GM18868 (cell line): ENCODE measurements around the gene EIF2S3.
A peak's percentile ranks its signal among the peaks of the same experiment; 100 is the strongest.
"Not testable (repeated sequence)": the region's sequence is repeated elsewhere in the genome, so short reads cannot be mapped to it uniquely, and the experiment has no call there.

Source experiments
- ATAC-seq: cut with Tn5 transposase; IDR thresholded peaks from one replicate; pipeline ENCODE4 v1.9.1; 2021; ENCODE audit warnings: mild to moderate bottlenecking, moderate library complexity; ENCODE audit not compliant: unreplicated experiment

The EIF2S3 gene

DNA sequence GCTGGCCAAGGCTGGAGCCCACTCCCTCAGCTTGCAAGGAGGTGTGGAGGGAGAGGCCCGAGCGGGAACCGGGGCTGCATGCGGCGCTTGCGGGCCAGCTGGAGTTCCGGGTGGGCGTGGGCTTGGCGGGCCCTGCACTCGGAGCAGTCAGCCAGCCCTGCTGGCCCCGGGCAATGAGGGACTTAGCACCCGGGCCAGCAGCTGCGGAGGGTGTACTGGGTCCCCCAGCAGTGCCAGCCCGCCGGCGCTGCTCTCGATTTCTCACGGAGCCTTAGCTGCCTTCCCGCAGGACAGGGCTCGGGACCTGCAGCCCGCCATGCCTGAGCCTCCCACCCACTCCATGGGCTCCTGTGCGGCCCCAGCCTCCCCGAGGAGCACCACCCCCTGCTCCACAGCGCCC is 5.1 kb upstream of the EIF2S3 start:
- not testable (repeated sequence) for ATAC-seq

DNA sequence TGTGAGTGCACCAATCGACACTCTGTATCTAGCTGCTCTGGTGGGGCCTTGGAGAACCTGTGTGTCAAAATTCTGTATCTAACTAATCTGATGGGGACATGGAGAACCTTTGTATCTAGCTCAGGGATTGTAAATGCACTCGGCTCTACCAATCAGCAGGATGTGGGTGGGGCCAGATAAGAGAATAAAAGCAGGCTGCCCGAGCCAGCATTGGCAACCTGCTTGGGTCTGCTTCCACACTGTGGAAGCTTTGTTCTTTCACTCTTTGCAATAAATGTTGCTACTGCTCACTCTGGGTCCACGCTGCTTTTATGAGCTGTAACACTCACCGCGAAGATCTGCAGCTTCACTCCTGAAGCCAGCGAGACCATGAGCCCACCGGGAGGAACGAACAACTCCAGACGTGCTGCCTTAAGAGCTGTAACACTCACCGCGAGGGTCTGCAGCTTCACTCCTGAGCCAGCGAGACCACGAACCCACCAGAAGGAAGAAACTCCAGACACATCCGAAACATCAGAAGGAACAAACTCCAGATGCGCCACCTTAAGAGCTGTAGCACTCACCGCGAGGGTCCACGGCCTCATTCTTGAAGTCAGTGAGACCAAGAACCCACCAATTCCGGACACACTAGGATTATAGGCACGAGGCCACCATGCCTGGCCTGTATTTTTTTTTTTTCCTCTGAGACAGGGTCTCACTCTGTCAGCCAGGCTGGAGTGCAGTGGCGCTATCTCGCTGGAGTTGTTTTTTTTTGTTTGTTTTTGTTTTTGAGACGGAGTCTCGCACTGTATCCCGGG is 4.0 kb upstream of the EIF2S3 start:
- ATAC-seq = not testable (repeated sequence)

DNA sequence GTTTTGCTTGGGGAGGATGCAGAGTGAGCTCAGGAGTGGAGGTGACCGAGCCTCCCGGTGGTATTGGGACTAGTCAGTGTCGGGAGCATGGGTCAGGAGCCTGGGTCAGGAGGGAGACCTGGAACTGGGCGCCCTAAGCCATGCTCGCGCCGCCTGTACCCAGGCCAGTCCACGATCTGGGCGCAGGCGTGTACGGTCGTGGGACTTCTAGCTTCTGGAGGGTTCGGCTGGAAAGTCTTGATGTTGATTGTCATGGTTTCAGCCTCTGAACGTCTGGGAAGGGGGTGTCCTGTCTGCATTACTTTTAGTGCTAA is 244 bp downstream of the EIF2S3 start:
- ATAC-seq = peak; percentile 2

DNA sequence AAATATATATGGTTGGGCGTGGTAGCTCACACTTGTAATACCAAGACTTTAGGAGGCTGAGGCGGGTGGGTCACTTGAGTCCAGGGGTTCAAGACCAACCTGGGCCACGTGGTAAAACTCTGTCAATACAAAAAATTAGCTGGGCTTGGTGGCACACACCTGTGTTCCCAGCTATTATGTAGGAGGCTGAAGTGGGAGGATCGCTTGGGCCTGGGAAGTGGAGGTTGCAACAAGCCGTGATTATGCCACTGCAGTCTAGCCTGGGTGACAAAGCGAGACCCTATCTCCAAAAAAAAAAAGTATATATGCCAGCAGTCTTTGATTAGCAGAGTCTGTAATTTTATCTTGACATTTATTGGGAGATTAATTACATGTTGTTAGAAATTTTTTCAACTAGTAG is 8.7 kb downstream of the EIF2S3 start:
- ATAC-seq = no peak

DNA sequence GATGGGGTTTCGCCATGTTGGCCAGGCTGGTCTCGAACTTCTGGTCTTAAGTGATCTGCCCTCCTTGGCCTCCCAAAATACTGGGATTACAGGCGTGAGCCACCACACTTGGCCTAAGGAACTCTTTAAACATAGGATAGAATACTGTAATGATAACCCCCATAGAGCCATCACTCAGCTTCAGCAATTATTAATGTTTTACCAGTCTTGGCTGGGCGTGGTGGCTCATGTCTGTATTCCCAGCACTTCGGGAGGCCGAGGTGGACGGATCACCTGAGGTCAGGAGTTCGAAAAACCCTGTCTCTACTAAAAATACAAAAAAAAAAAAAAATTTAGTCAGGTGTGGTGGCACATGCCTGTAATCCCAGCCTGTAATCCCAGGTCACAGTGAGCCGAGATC is 15.1 kb downstream of the EIF2S3 start:
- no peak for ATAC-seq

DNA sequence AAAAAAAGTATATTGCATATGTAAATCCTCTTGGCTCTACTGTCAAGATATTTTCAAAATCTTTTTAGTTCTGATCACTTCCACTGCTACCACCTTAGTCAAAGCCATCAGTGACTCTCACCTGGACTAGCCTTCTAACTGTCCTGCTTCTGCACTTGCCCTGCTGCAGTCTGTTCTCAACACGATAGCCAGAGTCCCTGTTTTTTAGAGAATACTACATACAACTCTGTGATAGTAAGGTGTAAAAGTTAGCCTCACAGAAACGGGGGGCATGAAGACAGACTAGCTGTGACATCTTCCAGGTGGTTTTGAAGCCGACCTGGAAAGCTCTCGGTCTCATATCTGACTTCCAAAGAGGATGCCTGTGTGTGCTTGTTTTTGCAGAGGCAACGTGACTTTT is 24.7 kb downstream of the EIF2S3 start:
- ATAC-seq = no peak

GRCh38 chrX:24080245-24080644 is 25.5 kb downstream of the EIF2S3 start:
- not testable (repeated sequence) for ATAC-seq

- peak; percentile 65 for ATAC-seq
Observed at GRCh38 chrX:24080704-24081103, 25.9 kb downstream of the EIF2S3 start.

GRCh38 chrX:24081661-24082154 is 27.0 kb downstream of the EIF2S3 start:
- ATAC-seq = peak; percentile 59

DNA sequence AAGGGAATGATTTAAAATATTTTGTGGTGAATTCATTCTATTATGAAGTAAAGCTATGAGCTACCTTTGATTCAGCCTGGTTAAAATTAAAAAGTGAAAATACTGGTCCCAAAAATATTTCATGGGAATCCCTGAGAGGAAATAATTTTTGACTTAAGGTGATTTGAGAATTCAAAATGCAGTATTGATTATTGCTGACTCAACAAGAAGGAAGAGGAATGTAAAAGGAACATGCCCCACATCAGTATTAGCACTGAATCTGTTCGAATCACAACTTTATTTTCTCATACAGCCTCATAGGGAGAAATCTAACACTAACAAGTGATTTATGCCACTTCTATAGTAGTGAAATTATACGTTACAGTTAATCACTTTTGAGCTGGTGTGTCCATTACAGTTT is 27.7 kb downstream of the EIF2S3 start:
- ATAC-seq = no peak

GRCh38 chrX:24085101-24085500 is 30.3 kb downstream of the EIF2S3 start:
- ATAC-seq = no peak

DNA sequence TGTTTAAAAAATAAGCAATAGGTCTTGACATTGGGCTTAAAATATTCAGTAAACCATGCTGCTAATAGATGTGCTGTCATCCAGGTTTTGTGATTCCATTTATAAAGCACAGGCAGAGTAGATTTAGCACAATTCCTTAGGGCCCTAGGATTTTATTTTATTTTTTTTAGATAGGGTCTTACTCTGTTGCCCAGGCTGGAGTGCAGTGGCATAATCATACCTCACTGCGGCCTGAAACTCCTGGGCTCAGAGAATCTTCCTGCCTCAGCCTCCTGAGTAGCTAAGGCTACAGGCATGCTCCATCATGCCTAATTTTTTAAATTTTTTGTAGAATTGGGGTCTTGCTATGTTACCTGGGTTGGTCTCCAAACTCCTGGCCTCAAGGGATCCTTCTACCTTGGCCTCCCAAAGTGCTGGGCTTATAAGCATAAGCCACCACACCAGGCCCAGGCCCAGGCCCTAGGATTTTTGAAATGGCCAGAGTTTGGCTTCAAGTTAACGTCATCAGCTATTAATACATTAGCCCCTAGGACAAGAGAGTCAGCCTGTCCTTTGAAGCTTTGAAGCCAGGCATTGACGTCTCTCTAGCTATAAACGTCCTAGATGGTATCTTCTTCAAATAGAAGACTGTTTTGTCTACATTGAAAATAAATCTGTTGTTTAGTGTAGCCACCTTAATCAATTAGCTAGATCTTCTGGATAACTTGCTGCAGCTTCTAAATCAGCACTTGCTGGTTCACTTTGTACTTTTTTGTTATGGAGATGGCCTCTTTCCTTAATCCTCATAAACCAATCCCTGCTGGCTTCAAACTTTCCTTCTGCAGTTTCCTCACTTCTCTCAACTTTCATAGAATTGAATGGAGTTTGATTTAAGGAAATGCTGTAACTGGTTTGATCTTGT is 35.8 kb downstream of the EIF2S3 start:
- no peak for ATAC-seq

DNA sequence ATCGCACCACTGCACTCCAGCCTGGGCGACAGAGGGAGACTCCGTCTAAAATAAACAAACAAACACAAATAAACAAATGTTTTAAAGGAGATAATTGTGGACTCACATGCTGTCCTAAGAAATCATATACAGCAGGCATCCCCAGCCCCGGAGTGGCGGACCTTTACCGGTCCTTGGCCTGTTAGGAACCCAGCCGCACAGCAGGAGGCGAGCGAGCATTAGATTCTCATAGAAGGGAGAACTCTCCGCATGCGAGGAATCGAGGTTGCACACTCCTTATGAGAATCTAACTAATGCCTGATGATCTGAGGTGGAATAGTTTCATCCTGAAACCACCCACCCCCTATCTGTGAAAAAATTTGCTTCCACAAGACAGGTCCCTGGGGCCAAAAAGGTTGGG is 39.0 kb downstream of the EIF2S3 start:
- no peak for ATAC-seq

DNA sequence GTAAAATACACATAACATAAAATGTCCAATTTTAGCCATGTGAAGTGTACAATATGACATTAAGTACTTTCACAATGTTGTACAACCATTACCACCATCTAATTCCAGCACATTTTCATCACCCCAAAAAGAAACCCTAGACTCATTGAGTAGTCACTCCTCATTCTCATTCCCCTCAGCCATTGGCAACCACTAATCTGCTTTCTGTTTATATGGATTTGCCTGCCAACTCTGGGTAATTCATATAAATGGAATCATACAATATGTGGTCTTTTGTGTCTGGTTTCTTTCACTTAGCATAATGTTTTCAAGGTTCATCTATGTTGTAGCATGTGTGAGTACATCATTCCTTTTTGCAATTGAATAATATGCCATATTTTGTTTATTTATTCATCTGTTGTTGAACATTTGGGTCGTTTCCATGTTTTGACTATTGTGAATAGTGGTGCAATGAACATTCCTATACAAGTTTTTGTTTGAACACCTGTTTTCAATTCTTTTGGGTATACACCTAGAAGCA is 43.0 kb downstream of the EIF2S3 start:
- ATAC-seq = no peak

DNA sequence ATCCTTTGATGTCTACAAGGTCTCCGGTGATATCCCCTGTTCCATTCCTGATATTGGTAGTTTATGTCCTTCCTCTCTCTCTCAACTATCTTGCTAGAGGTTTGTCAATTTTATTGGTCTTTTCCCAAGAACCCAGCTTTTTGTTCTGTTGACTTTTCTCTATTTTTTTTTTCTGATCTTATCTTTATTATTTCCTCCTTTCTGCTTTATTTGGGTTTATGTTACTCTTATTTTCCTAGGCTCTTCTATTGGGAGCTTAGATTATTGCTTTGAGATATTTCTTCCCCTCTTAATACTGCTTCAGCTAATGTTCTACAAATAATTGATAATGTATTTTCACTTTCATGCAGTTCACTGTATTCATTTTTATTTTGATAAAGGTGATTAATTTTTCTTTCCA is 44.2 kb downstream of the EIF2S3 start:
- ATAC-seq = no peak

- no peak for ATAC-seq
Observed at GRCh38 chrX:24099394-24099793, 44.6 kb downstream of the EIF2S3 start.

DNA sequence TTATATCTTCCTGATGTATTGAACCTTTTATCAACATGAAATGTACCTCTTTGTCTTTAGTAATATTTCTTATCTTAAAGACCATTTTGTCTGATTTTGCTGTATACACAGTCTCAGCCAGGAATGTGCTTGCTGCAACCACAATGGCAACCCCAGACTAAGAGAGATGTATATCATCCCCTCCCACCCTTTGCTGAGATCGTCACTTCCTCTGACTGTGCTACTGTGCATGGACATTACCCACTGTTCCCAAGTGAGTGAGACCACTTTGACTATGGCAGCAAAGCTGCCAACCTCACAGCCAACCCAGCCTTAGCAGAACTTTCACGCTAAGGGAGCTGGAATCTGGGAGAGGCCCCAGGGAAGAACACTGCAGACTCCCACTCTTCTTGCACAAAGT is 46.0 kb downstream of the EIF2S3 start:
- no peak for ATAC-seq

- ATAC-seq = no peak
Observed at GRCh38 chrX:24110069-24110468, 55.3 kb downstream of the EIF2S3 start.

- no peak for ATAC-seq
Observed at GRCh38 chrX:24113181-24113580, 58.4 kb downstream of the EIF2S3 start.

DNA sequence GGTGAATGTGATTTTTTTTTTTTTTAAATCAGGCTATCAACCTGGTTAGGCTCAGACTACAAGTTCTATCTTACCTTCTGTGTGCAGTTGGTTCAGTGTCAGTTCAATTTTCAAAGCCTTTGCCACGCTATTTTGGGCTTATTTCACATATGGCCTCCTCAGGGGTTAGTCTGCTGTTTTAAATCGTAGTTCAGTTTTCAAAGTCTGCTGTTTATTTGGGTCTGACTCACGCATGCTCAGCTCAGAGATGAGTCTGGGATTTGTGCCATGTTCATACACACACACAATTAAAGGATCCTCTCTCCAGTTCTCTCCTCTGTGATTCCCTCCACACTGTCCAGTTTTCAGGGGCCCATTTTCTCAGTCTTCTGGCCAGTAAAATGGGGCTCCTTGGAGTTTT is 62.5 kb downstream of the EIF2S3 start:
- no peak for ATAC-seq

- ATAC-seq = no peak
Observed at GRCh38 chrX:24124244-24124799, 69.6 kb downstream of the EIF2S3 start.
